Left lung (tissue), 10 donors: ENCODE results near the gene S100A14. TPM values are rescaled to one million over a fixed set of nuclear protein-coding genes. Genes with fewer than 3 reads are reported as not detected.

Experiments
- ATAC-seq: fragments of 200-7000 bp; cut with Tn5 transposase; one replicate; pipeline ENCODE4 v1.9.1; 2020; ENCODE audit warnings: moderate library complexity
- DNase-seq, 4 donors: peaks; one replicate each; pipeline ENCODE4 v3.0.0-alpha.2; 2013 to 2020
- H3K27ac ChIP-seq, 2 donors: fragments of 200-600 bp; sonication (generic) in 1 of 2; one replicate each; pipeline versions ENCODE4 v1.5.0 to v1.8.0; 2020 to 2021
- H3K27me3 ChIP-seq, 2 donors: fragments of 200-600 bp; sonication (generic) in 1 of 2; one replicate each; pipeline versions ENCODE4 v1.5.0 to v1.8.0; 2020 to 2021
- H3K36me3 ChIP-seq, 2 donors: fragments of 200-600 bp; sonication (generic) in 1 of 2; one replicate each; pipeline versions ENCODE4 v1.5.0 to v1.8.0; 2020 to 2021
- H3K4me1 ChIP-seq, 2 donors: fragments of 200-600 bp; one replicate each; pipeline ENCODE4 v1.8.0; 2021
- H3K4me3 ChIP-seq, 2 donors: fragments of 200-600 bp; sonication (generic) in 1 of 2; one replicate each; pipeline versions ENCODE4 v1.5.0 to v1.8.0; 2020 to 2021; ENCODE audit warnings: mild to moderate bottlenecking in 1 of 2
- H3K9me3 ChIP-seq, 2 donors: fragments of 200-600 bp; sonication (generic) in 1 of 2; one replicate each; pipeline versions ENCODE4 v1.5.0 to v1.8.0; 2020 to 2021
- intact Hi-C, 2 donors: fragments of 100-400 bp; cut with DNase I; formaldehyde crosslinking; loops; one replicate each; pipeline versions ENCODE4 v1.11.2 to v1.14.2; 2022
- polyA plus RNA-seq, 6 donors: library from polyadenylated mRNA; unstranded; fragments of 120-200 nt; gene quantifications; one replicate each; pipeline ENCODE4 v1.2.1, GENCODE V29; 2013; ENCODE audit not compliant: insufficient read length in 6 of 6
- total RNA-seq, 2 donors: library from RNA; stranded (reverse); fragmentation: NEBNext Ultra II Directional; extraction: Animal tissue kit (Norgen Biotek cat#: 25700); gene quantifications; one replicate each; pipeline ENCODE4 v1.2.1, GENCODE V29; 2021
- TF ChIP-seq, protein P1 (sequence below), 2 donors: fragments of 200-600 bp; sonication (generic) in 1 of 2; IDR thresholded peaks; one replicate each; pipeline versions ENCODE4 v1.5.0 to v1.8.0; 2021; ENCODE audit warnings: antibody characterized with exemption in 2 of 2
- donor health status: DM: no; HTN: yes; CAD: no.
- donor health status: DM: no; HTN: no; CAD: no.

Gene S100A14
- total and polyA plus RNA-seq, 8 donors, result 94.9 to 179 (median 144) TPM

DNA sequence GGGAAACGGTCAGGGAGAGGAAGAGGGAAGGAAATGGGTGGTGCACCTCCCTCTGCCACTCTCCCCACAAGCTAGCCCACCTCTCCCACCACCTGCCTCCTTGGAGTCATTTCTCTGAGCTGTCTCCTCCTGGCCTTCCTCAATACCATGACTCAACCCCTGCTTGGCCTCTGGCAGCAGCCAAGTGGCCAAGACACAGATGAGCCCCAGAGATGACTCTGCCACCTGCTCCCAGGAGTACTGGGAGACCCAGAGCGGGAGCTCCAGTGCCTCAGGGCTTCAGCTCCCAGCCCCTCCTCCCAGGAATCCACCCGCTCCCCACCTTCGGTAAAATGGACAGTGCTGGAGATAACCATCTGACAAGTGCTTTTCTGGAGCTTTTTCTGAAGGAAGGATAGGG is 5.8 kb downstream of the S100A14 start:
- Histone ChIP-seq H3K4me1 (peaks cover 33 to 35% of the 10 kb centered on the region in 2 donors), H3K4me3 (peak overlapping the region in 1 of 2 donors; percentile 51), H3K36me3 (peaks cover 0 to 17% of the 10 kb centered on the region in 2 donors), H3K9me3 (no peaks in the 10 kb centered on the region), H3K27me3 (no peaks in the 10 kb centered on the region), H3K27ac (peak overlapping the region; percentile 82 to 88)
- no peak for DNase-seq
- intact Hi-C loops, result no loop called here
- TF ChIP-seq, protein P1, sequence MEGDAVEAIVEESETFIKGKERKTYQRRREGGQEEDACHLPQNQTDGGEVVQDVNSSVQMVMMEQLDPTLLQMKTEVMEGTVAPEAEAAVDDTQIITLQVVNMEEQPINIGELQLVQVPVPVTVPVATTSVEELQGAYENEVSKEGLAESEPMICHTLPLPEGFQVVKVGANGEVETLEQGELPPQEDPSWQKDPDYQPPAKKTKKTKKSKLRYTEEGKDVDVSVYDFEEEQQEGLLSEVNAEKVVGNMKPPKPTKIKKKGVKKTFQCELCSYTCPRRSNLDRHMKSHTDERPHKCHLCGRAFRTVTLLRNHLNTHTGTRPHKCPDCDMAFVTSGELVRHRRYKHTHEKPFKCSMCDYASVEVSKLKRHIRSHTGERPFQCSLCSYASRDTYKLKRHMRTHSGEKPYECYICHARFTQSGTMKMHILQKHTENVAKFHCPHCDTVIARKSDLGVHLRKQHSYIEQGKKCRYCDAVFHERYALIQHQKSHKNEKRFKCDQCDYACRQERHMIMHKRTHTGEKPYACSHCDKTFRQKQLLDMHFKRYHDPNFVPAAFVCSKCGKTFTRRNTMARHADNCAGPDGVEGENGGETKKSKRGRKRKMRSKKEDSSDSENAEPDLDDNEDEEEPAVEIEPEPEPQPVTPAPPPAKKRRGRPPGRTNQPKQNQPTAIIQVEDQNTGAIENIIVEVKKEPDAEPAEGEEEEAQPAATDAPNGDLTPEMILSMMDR (IDR thresholded peaks at IDR 0.05), result no peak
- ATAC-seq, result no peak

DNA sequence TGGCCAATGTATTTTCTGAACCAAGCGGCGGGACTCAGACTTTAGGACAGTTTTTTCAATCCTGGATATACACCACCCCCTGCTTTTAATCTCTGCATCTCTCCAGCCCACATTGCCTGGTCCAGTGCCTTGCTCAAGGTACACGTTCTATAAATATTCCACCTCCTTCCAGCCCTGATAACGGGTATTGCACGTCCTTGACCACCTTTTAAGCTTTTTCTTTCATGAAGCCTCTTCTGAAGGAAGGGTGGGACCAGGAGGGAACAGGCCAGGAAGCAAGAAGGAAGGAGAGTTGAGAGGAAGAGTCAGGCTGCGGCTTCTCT is 6.6 kb downstream of the S100A14 start:
- no peaks in the 10 kb centered on the region for H3K9me3 ChIP-seq
- TF ChIP-seq, protein P1 (IDR thresholded peaks at IDR 0.05), result no peak
- H3K4me1 ChIP-seq, result peaks cover 33 to 35% of the 10 kb centered on the region in 2 donors
- peak overlapping the region in 1 of 2 donors; percentile 51 for H3K4me3 ChIP-seq
- DNase-seq (no peak), ATAC-seq (no peak)
- H3K27me3 ChIP-seq, result no peaks in the 10 kb centered on the region
- peaks cover 0 to 17% of the 10 kb centered on the region in 2 donors for H3K36me3 ChIP-seq
- intact Hi-C loops, result no loop called here
- H3K27ac ChIP-seq, result peak overlapping the region; percentile 82 to 88

DNA sequence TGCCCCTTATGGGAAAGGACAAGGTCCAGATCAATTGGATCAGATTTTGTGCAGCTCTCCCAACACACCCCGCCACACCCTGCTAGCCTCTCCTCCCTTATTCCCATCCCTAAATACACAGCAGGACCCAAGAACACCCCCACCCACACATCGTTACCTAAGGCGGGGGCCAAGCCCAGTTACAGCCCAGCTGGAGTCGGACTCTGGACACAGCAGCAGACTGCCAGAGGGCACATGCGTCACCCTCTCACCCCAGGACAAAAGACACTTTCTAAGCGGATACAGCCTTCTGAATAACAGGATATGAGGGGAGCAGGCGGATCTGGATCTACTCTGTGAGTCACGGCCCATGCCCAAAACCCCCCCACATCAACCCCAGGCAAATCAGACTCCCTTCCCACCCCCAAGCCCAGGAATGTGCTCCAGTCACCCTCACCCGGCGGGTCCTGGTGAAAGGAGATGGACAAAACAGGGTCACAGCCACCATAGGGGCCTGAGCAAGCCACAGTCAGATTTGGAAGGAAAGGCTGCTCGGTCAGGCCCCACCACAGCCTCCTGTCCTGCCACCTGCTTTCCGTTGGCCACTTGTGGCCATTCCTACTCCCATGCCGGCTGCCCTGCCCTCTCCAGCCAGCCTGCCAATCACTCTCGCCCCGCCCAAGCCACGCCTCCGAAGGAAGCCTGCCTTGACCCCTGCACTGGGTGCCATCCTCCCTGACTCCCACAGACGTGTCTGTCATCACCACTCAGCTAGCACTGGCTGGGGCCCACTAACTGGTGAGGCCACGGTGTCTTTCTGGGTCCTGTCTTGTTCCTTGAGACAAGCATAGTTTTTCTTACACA is 7.2 kb downstream of the S100A14 start:
- TF ChIP-seq, protein P1 (IDR thresholded peaks at IDR 0.05), result no peak
- Histone ChIP-seq H3K27ac (peak overlapping the region; percentile 82 to 88), H3K4me1 (peaks cover 30 to 35% of the 10 kb centered on the region in 2 donors), H3K36me3 (peaks cover 0 to 17% of the 10 kb centered on the region in 2 donors), H3K9me3 (no peaks in the 10 kb centered on the region), H3K27me3 (no peaks in the 10 kb centered on the region), H3K4me3 (peak overlapping the region; percentile 13 to 51)
- intact Hi-C loops, result no loop called here
- peak; percentile 62 for ATAC-seq
- peak in 3 of 4 donors; percentile 63 to 89 (median 80) for DNase-seq

DNA sequence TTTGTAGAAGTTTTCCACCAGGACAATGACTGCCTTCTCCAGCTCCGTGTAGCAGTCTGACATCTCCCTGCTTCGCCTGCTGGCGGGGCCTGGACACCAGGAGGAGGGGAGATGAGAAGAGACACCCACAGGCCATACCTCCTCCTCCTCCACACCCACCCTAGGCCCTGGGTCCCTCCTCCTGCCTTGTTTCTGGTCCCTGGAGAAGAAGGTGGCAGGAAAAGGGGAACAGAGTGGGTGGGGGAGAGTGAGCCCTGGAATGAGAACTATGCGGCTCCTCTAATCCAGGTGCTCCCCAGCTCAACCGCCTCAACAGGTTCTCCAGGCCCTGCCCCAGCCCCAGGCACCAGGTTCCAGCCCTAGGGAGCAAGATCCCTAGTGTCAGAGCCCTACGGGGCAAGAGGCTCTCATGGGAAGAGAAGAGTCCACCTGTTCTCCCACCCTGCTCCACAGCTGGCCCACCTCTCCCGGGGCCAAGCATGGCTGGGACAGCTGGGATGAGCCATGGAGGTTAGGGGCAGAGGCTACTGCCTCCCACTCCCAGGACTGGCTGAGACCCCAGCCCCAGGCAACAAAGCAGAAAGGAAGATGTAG is 7.9 kb downstream of the S100A14 start:
- no peaks in the 10 kb centered on the region for H3K27me3 ChIP-seq
- H3K9me3 ChIP-seq, result no peaks in the 10 kb centered on the region
- peak overlapping the region; percentile 82 to 88 for H3K27ac ChIP-seq
- H3K4me3 ChIP-seq, result peak overlapping the region; percentile 13 to 51
- H3K36me3 ChIP-seq, result peaks cover 0 to 17% of the 10 kb centered on the region in 2 donors
- intact Hi-C loops, result no loop called here
- peak; percentile 8 for ATAC-seq
- TF ChIP-seq, protein P1 (IDR thresholded peaks at IDR 0.05), result no peak
- H3K4me1 ChIP-seq, result peaks cover 30 to 35% of the 10 kb centered on the region in 2 donors
- DNase-seq, result peak in 1 of 4 donors; percentile 59

DNA sequence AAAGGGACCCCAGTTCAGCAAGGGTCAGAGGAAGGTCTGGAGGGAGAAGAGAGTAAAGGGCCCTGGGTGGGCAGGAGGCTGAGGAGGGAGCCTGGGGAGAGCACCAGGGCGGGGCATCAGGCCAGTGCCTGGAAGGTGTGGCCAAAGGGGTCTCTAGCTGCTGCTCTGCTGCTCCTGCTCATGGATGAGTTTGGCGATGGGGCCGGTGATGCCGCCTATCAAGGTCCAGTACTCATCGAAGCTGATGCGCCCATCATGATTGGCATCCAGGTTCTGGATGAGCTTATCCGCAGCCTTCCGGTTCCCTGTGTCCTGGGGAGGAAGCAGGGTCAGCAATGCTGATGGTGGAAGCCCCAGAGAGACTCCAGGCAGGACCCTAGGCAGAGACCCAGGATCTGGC is 8.7 kb downstream of the S100A14 start:
- peak overlapping the region in 1 of 2 donors; percentile 26 for H3K27ac ChIP-seq
- peak overlapping the region in 1 of 2 donors; percentile 51 for H3K4me3 ChIP-seq

More for the DNA sequence above, 8.7 kb downstream of the S100A14 start:
- H3K9me3 ChIP-seq, result no peaks in the 10 kb centered on the region
- DNase-seq (no peak), ATAC-seq (no peak)
- TF ChIP-seq, protein P1 (IDR thresholded peaks at IDR 0.05), result no peak
- intact Hi-C loops, result no loop called here
- peaks cover 30 to 35% of the 10 kb centered on the region in 2 donors for H3K4me1 ChIP-seq
- H3K27me3 ChIP-seq, result no peaks in the 10 kb centered on the region
- H3K36me3 ChIP-seq, result peaks cover 0 to 17% of the 10 kb centered on the region in 2 donors
